ENCODE data around the gene CEACAM8. TPM values are rescaled to one million over a fixed set of nuclear protein-coding genes. Genes with fewer than 3 reads are reported as not detected.

CEACAM8 gene
- total and polyA plus RNA-seq, 8 donors, result 0.14 to 2.6 (median 0.36) TPM

DNA sequence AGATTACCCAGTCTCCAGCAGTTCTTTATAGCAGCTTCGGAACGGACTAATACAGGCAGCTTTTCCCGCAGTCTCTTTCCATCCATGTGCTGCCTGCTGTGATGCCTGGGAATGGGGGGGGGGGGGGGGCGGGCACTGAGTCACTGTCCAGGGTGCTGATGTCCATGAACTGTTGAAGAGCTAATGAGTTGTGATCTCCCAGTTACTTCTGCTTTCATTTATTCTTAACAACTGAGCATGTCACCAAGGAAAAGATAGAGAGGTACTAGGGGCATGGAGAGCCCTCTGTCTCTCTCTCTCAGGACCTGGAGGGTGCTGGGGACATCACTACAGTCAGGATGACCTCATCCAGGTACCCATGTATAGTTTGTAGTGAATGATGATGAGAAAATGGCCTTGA is 46.2 kb downstream of the CEACAM8 start:
- no peak overlapping the region for H3K27ac ChIP-seq
- peaks cover 0 to 76% of the 10 kb centered on the region in 2 donors for H3K27me3 ChIP-seq
- peaks cover 0 to 14% of the 10 kb centered on the region in 2 donors for H3K9me3 ChIP-seq
- H3K36me3 ChIP-seq, result no peaks in the 10 kb centered on the region
- no peak overlapping the region for H3K4me3 ChIP-seq
- TF ChIP-seq, protein P1, sequence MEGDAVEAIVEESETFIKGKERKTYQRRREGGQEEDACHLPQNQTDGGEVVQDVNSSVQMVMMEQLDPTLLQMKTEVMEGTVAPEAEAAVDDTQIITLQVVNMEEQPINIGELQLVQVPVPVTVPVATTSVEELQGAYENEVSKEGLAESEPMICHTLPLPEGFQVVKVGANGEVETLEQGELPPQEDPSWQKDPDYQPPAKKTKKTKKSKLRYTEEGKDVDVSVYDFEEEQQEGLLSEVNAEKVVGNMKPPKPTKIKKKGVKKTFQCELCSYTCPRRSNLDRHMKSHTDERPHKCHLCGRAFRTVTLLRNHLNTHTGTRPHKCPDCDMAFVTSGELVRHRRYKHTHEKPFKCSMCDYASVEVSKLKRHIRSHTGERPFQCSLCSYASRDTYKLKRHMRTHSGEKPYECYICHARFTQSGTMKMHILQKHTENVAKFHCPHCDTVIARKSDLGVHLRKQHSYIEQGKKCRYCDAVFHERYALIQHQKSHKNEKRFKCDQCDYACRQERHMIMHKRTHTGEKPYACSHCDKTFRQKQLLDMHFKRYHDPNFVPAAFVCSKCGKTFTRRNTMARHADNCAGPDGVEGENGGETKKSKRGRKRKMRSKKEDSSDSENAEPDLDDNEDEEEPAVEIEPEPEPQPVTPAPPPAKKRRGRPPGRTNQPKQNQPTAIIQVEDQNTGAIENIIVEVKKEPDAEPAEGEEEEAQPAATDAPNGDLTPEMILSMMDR (IDR thresholded peaks at IDR 0.05), result no peak
- ATAC-seq (no peak), DNase-seq (no peak)
- peaks cover 0 to 13% of the 10 kb centered on the region in 2 donors for H3K4me1 ChIP-seq
- intact Hi-C loops (cut with DNase I), result no loop called here

DNA sequence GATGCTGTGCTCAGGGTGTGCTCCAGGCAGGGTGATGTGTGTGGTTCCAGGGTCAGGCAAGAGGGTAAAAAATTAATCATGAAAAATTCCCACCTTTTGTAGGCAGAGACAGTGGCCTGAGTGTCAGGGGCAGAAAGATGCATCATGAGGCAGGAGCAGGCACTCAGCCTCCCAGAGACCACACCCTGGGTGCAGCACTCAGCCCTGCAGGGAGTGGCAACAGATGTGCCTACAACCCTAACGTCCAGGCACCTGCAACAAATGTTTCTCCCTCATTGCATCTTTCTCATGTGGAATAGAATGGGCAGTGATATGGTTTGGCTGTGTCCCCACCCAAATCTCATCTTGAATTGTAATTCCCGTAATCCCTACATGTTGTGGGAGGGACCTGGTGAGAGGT is 46.8 kb downstream of the CEACAM8 start:
- Histone ChIP-seq H3K27ac (no peak overlapping the region), H3K4me1 (peaks cover 0 to 7% of the 10 kb centered on the region in 2 donors), H3K4me3 (no peak overlapping the region), H3K27me3 (peaks cover 0 to 80% of the 10 kb centered on the region in 2 donors), H3K9me3 (peaks cover 0 to 14% of the 10 kb centered on the region in 2 donors), H3K36me3 (no peaks in the 10 kb centered on the region)
- TF ChIP-seq, protein P1 (IDR thresholded peaks at IDR 0.05), result no peak
- no peak for DNase-seq
- ATAC-seq, result no peak
- intact Hi-C loops (cut with DNase I), result no loop called here

DNA sequence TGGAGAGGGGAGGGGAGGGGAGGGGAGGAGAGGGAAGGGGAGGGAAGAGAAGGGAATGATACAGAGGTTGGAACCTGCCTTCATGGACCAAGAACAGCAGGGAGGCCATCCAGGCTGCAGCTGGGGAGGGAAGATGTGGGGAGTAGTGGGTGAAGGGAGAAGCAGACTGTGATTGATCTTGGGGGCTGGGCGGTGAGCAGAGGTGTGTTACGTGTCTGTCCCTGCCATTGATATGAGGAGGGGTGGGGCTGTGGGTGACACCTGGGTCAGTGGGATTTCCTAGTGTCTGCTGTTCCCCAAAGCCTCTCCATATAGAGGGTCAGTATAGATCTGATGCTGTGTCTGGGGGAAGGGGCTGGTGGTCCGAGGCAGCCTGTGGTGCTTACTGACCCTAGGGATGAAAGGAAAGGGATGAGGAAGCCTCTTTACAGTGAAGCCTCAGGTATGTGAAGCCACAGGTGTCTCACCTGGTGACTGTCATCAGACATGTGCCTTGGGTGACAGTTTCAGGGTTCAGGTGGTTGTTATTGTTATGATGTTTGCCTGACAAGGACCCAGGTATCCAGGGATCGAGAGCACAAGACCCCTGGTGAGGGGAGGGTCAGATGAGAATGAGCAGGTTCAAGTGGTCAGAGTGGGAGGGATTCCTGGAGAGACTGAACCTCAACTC is 47.8 kb downstream of the CEACAM8 start:
- TF ChIP-seq, protein P1 (IDR thresholded peaks at IDR 0.05), result no peak
- intact Hi-C loops (cut with DNase I), result no loop called here
- no peak overlapping the region for H3K4me3 ChIP-seq
- H3K27me3 ChIP-seq, result peaks cover 0 to 82% of the 10 kb centered on the region in 2 donors
- H3K4me1 ChIP-seq, result no peaks in the 10 kb centered on the region
- H3K27ac ChIP-seq, result no peak overlapping the region
- no peak for DNase-seq
- ATAC-seq, result no peak
- H3K36me3 ChIP-seq, result no peaks in the 10 kb centered on the region
- peaks cover 0 to 14% of the 10 kb centered on the region in 2 donors for H3K9me3 ChIP-seq

DNA sequence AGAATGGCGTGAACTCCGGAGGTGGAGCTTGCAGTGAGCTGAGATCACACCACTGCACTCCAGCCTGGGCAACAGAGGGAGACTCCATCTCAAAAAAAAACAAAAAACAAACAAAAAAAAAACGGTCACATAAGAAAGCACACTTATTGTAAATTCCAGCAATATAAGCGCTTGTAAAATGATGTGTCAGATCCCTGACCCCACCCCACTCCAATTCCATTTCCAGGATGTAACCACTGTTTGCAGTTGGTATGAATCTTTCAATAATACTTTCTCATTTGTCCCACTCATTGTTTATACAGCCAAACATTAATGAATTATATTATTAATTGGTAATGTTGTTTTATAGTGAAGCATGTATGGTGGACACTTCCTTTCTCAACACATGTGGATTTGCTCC is 50.6 kb downstream of the CEACAM8 start:
- no peak overlapping the region for H3K4me3 ChIP-seq
- TF ChIP-seq, protein P1 (IDR thresholded peaks at IDR 0.05), result no peak
- peaks cover 0 to 6% of the 10 kb centered on the region in 2 donors for H3K4me1 ChIP-seq
- no peaks in the 10 kb centered on the region for H3K36me3 ChIP-seq
- ATAC-seq, result no peak
- intact Hi-C loops (cut with DNase I), result no loop called here
- H3K9me3 ChIP-seq, result peaks cover 0 to 3% of the 10 kb centered on the region in 2 donors
- H3K27ac ChIP-seq, result no peak overlapping the region
- DNase-seq, result no peak
- peaks cover 0 to 59% of the 10 kb centered on the region in 2 donors for H3K27me3 ChIP-seq

DNA sequence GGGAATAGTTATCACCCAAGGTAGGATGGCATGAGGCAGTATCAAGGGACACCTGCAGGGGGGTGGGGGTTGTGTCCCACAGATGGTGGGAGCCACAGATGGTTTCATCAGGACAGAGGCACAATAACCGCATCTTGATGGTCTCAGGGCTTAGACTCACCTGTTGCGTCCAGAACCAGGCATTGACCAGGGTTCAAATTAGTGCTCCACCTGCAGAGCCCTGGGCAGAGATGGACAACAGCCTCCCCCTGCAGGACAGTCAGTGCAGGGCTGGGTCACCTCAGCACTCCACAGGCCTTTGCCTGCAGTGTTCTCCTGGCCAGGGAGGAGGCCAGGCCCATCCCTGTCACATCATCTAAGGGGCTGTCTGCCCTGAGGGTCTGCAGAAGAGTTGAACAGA is 51.9 kb downstream of the CEACAM8 start:
- ATAC-seq (no peak), DNase-seq (no peak)
- Histone ChIP-seq H3K27me3 (peaks cover 0 to 45% of the 10 kb centered on the region in 2 donors), H3K27ac (no peak overlapping the region), H3K36me3 (no peaks in the 10 kb centered on the region), H3K9me3 (no peaks in the 10 kb centered on the region), H3K4me1 (peaks cover 0 to 6% of the 10 kb centered on the region in 2 donors), H3K4me3 (no peak overlapping the region)
- TF ChIP-seq, protein P1 (IDR thresholded peaks at IDR 0.05), result no peak
- intact Hi-C loops (cut with DNase I), result no loop called here
